Neural cell (in vitro differentiated cells): Measurements from ENCODE around the gene DOK7. TPM values are rescaled to one million over a fixed set of nuclear protein-coding genes. Genes with fewer than 3 reads are reported as not detected.

Source experiments
- H2AFZ ChIP-seq: fragments of 200-600, 300-800 bp; sonication (generic), shearing (Covaris generic); 2 replicates; pipeline ENCODE4 v1.6.0; 2014; ENCODE audit warnings: low read depth, mild to moderate bottlenecking, antibody characterized with exemption, low read length, moderate library complexity
- H3F3A ChIP-seq: fragments of 200-600 bp; shearing (Covaris generic); 2 replicates; pipeline ENCODE4 v1.6.1; 2016; ENCODE audit warnings: mild to moderate bottlenecking, moderate library complexity, mixed read lengths, antibody characterized with exemption, low read length; ENCODE audit not compliant: insufficient read depth, poor library complexity, severe bottlenecking
- H3K27ac ChIP-seq: fragments of 200-600, 300-800 bp; sonication (generic), shearing (Covaris generic); 2 replicates; pipeline ENCODE4 v1.5.1; 2014; ENCODE audit warnings: mild to moderate bottlenecking, low read length, moderate library complexity
- H3K27me3 ChIP-seq: fragments of 300-800, 200-600 bp; sonication (generic), shearing (Covaris generic); 2 replicates; pipeline ENCODE4 v1.6.0; 2014; ENCODE audit warnings: mild to moderate bottlenecking, low read depth, low read length, moderate library complexity; ENCODE audit not compliant: insufficient read depth
- H3K36me3 ChIP-seq: fragments of 300-800, 200-600 bp; sonication (generic), shearing (Covaris generic); 2 replicates; pipeline ENCODE4 v1.5.1; 2014; ENCODE audit warnings: mild to moderate bottlenecking, antibody characterized with exemption, low read length, moderate library complexity; ENCODE audit not compliant: insufficient read depth
- H3K4me2 ChIP-seq: fragments of 300-800, 200-600 bp; sonication (generic), shearing (Covaris generic); 2 replicates; pipeline ENCODE4 v1.6.0; 2014; ENCODE audit warnings: mild to moderate bottlenecking, low read length
- H3K4me3 ChIP-seq: fragments of 300-800, 200-600 bp; sonication (generic), shearing (Covaris generic); 2 replicates; pipeline ENCODE4 v1.5.1; 2014; ENCODE audit warnings: mild to moderate bottlenecking, low read length, moderate library complexity
- H3K79me2 ChIP-seq: fragments of 200-600 bp; shearing (Covaris generic); replicated peaks from 2 replicates; pipeline ENCODE4 v1.6.0; 2014; ENCODE audit warnings: mild to moderate bottlenecking, low read length, moderate library complexity; ENCODE audit not compliant: insufficient read depth
- H3K9ac ChIP-seq: fragments of 300-800, 200-600 bp; sonication (generic), shearing (Covaris generic); 2 replicates; pipeline ENCODE4 v1.6.1; 2016; ENCODE audit warnings: mild to moderate bottlenecking, low read length, mixed read lengths
- H3K9me2 ChIP-seq: fragments of 200-600 bp; shearing (Covaris generic); 2 replicates; pipeline ENCODE4 v1.6.1; 2016; ENCODE audit warnings: mild to moderate bottlenecking, low read length, mixed read lengths; ENCODE audit not compliant: insufficient read depth
- H3K9me3 ChIP-seq: fragments of 200-600, 300-800 bp; sonication (generic), shearing (Covaris generic); 2 replicates; pipeline ENCODE4 v1.6.1; 2016; ENCODE audit warnings: mild to moderate bottlenecking, mixed run types, low read length, moderate library complexity, mixed read lengths
- H4K20me1 ChIP-seq: fragments of 200-600 bp; shearing (Covaris generic); 2 replicates; pipeline ENCODE4 v1.6.1; 2016; ENCODE audit warnings: mild to moderate bottlenecking, mixed run types; ENCODE audit not compliant: insufficient read depth
- EP300 ChIP-seq: fragments of 450-650 bp; conservative IDR thresholded peaks from 2 replicates; pipeline ENCODE4 v1.6.1; 2014; ENCODE audit warnings: antibody characterized with exemption, mild to moderate bottlenecking, moderate library complexity; ENCODE audit not compliant: poor library complexity, severe bottlenecking
- EZH2 ChIP-seq: fragments of 200-600, 300-800 bp; shearing (Covaris generic), sonication (generic); IDR thresholded peaks from 2 replicates; pipeline ENCODE4 v1.6.1; 2014; ENCODE audit warnings: antibody characterized with exemption, low read length, borderline replicate concordance, mild to moderate bottlenecking; ENCODE audit not compliant: insufficient read depth, poor library complexity, severe bottlenecking
- MXI1 ChIP-seq: fragments of 450-650 bp; conservative IDR thresholded peaks from 2 replicates; pipeline ENCODE4 v1.6.1; 2014; ENCODE audit warnings: antibody characterized with exemption, mild to moderate bottlenecking; ENCODE audit not compliant: poor library complexity, severe bottlenecking
- POLR2AphosphoS5 ChIP-seq: IDR thresholded peaks from 2 replicates; pipeline ENCODE4 v1.6.1; 2012
- RAD21 ChIP-seq: fragments of 450-650 bp; conservative IDR thresholded peaks from 2 replicates; pipeline ENCODE4 v1.6.1; 2014; ENCODE audit warnings: antibody characterized with exemption, mild to moderate bottlenecking, moderate library complexity
- SMC3 ChIP-seq: fragments of 450-650 bp; conservative IDR thresholded peaks from 2 replicates; pipeline ENCODE4 v1.6.1; 2014; ENCODE audit warnings: antibody characterized with exemption, mild to moderate bottlenecking, moderate library complexity; ENCODE audit not compliant: poor library complexity
- TAF1 ChIP-seq: IDR thresholded peaks from 2 replicates; pipeline ENCODE4 v1.6.1; 2012; ENCODE audit warnings: low read depth
- polyA plus RNA-seq: library from polyadenylated mRNA; depleted of rRNA; stranded (reverse); fragments of >200 nt; gene quantifications from 2 replicates; pipeline ENCODE4 v1.2.3, GENCODE V29; 2014
- TF ChIP-seq, protein P1 (sequence below): IDR thresholded peaks from 2 replicates; pipeline ENCODE4 v1.6.1; 2012; ENCODE audit warnings: borderline replicate concordance
- TF ChIP-seq, protein P2 (sequence below): fragments of 450-650 bp; IDR thresholded peaks from 2 replicates; pipeline ENCODE4 v1.5.1; 2014; ENCODE audit warnings: antibody characterized with exemption, mild to moderate bottlenecking, moderate library complexity; ENCODE audit not compliant: poor library complexity, severe bottlenecking

Gene DOK7
- polyA plus RNA-seq, 1 donor from 2014 or later: 0.66 TPM

DNA sequence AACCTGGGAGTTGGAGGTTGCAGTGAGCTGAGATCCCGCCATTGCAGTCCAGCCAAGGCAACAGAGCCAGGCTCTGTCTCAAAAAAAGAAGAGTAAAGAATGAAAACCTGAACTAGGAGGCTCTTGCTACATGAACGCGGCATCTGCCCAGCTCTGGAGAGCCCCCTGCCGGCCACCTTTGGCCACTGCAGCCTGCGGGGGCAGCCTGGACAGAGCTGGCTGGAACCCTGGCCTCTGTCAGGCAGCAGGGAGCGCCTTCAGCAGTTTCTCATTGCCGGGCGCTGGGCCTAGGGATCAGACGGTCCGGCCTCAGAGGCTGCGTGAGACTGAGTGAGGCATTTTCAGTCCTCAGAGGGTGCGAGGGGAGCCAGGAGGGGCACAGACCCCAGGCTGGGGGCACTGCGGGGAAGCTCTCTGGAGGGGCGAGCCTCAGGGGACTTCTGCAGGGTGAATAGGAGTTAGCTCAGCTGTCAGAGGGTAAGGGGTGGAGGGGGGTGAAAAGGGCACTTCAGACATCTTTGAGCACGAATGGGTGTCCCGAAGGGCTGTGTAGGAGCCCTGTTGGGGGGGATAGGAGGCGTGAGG is 17.5 kb downstream of the DOK7 start:
- no peak overlapping the region for H3K27ac ChIP-seq
- H2AFZ ChIP-seq: no peak overlapping the region
- H3K36me3 ChIP-seq: no peaks in the 10 kb centered on the region
- no peak overlapping the region for H3K4me2 ChIP-seq
- no peak overlapping the region for H3K4me3 ChIP-seq
- no peaks in the 10 kb centered on the region for H3F3A ChIP-seq
- H3K27me3 ChIP-seq: no peaks in the 10 kb centered on the region
- no peak overlapping the region for H3K9ac ChIP-seq
- no peaks in the 10 kb centered on the region for H4K20me1 ChIP-seq
- H3K9me3 ChIP-seq: no peaks in the 10 kb centered on the region
- peak; percentile 88 for TF ChIP-seq RAD21
- TF ChIP-seq MXI1: no peak
- TF ChIP-seq, protein P1, sequence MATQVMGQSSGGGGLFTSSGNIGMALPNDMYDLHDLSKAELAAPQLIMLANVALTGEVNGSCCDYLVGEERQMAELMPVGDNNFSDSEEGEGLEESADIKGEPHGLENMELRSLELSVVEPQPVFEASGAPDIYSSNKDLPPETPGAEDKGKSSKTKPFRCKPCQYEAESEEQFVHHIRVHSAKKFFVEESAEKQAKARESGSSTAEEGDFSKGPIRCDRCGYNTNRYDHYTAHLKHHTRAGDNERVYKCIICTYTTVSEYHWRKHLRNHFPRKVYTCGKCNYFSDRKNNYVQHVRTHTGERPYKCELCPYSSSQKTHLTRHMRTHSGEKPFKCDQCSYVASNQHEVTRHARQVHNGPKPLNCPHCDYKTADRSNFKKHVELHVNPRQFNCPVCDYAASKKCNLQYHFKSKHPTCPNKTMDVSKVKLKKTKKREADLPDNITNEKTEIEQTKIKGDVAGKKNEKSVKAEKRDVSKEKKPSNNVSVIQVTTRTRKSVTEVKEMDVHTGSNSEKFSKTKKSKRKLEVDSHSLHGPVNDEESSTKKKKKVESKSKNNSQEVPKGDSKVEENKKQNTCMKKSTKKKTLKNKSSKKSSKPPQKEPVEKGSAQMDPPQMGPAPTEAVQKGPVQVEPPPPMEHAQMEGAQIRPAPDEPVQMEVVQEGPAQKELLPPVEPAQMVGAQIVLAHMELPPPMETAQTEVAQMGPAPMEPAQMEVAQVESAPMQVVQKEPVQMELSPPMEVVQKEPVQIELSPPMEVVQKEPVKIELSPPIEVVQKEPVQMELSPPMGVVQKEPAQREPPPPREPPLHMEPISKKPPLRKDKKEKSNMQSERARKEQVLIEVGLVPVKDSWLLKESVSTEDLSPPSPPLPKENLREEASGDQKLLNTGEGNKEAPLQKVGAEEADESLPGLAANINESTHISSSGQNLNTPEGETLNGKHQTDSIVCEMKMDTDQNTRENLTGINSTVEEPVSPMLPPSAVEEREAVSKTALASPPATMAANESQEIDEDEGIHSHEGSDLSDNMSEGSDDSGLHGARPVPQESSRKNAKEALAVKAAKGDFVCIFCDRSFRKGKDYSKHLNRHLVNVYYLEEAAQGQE: no peak
- TF ChIP-seq, protein P2, sequence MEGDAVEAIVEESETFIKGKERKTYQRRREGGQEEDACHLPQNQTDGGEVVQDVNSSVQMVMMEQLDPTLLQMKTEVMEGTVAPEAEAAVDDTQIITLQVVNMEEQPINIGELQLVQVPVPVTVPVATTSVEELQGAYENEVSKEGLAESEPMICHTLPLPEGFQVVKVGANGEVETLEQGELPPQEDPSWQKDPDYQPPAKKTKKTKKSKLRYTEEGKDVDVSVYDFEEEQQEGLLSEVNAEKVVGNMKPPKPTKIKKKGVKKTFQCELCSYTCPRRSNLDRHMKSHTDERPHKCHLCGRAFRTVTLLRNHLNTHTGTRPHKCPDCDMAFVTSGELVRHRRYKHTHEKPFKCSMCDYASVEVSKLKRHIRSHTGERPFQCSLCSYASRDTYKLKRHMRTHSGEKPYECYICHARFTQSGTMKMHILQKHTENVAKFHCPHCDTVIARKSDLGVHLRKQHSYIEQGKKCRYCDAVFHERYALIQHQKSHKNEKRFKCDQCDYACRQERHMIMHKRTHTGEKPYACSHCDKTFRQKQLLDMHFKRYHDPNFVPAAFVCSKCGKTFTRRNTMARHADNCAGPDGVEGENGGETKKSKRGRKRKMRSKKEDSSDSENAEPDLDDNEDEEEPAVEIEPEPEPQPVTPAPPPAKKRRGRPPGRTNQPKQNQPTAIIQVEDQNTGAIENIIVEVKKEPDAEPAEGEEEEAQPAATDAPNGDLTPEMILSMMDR: peak; percentile 94
- TF ChIP-seq EP300: no peak
- peak; percentile 94 for TF ChIP-seq SMC3
- no peak for TF ChIP-seq POLR2AphosphoS5
- TF ChIP-seq EZH2: no peak
- no peak for TF ChIP-seq TAF1
- H3K9me2 ChIP-seq: no peaks in the 10 kb centered on the region
- H3K79me2 ChIP-seq: no peaks in the 10 kb centered on the region

DNA sequence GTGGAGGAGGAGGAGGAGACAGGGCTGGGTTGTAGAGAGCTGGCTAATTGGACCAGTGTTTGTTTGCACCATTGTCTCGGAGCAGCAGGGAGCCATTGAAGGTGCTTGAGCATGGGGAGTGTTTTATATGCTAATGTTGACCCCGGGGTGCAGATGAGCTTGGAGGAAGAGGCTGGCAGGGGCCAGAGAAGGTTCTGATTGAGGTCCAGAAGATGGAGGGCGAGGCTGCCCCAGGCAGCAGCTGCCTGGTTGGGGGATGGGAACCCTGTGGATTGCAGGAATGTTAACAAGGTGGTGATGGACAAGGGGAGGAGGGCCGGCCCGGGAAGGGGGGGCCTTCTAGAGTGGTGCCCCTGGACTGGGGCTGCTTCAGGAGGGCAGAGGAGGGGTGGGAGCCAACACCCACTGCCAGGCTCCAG is 18.0 kb downstream of the DOK7 start:
- Histone ChIP-seq H3F3A (no peaks in the 10 kb centered on the region), H3K4me2 (no peak overlapping the region), H3K27me3 (no peaks in the 10 kb centered on the region), H4K20me1 (no peaks in the 10 kb centered on the region), H3K36me3 (no peaks in the 10 kb centered on the region), H3K27ac (no peak overlapping the region), H3K4me3 (no peak overlapping the region), H3K9me3 (no peaks in the 10 kb centered on the region), H2AFZ (no peak overlapping the region), H3K79me2 (no peaks in the 10 kb centered on the region), H3K9me2 (no peaks in the 10 kb centered on the region), H3K9ac (no peak overlapping the region)
- TF ChIP-seq EZH2: no peak
- no peak for TF ChIP-seq TAF1
- TF ChIP-seq POLR2AphosphoS5: no peak
- TF ChIP-seq MXI1: no peak
- TF ChIP-seq, protein P1: no peak
- TF ChIP-seq RAD21: no peak
- no peak for TF ChIP-seq EP300
- no peak for TF ChIP-seq SMC3
